B cell (primary cell): ENCODE measurements around the gene DCDC2B. TPM values are rescaled to one million over a fixed set of nuclear protein-coding genes. Genes with fewer than 3 reads are reported as not detected.

Experiments used
- ATAC-seq: fragments of 200-7000 bp; cut with Tn5 transposase; one replicate; pipeline ENCODE4 v1.10.0; 2021; ENCODE audit warnings: low read depth, mild to moderate bottlenecking, moderate number of reproducible peaks, moderate library complexity
- CTCF ChIA-PET: fragments of 350-600 bp; sonication (Branson Sonifier 250); formaldehyde crosslinking; loops from one replicate; lab custom pipeline; 2021; ENCODE audit warnings: antibody characterized with exemption, inconsistent platforms; lab: Charles Lee
- POLR2A ChIA-PET: fragments of 350-600 bp; sonication (Branson Sonifier 250); formaldehyde crosslinking; loops from one replicate; lab custom pipeline; 2021; ENCODE audit warnings: antibody characterized with exemption; lab: Charles Lee
- DNase-seq: peaks from one replicate; pipeline ENCODE4 v3.0.0; 2013
- H2AFZ ChIP-seq: 2 replicates; pipeline ENCODE4 v1.6.1; 2012; ENCODE audit warnings: mild to moderate bottlenecking, low read depth, low read length; ENCODE audit not compliant: insufficient read depth, poor library complexity, severe bottlenecking
- H3K27ac ChIP-seq, 2 donors: 1 replicate in 1 of 2; 2 replicates in 1 of 2; pipeline ENCODE4 v1.5.1; 2012 to 2013; ENCODE audit warnings: low read length in 2 of 2, mild to moderate bottlenecking in 2 of 2, moderate library complexity in 1 of 2
- H3K27me3 ChIP-seq, 4 experiments: fragments of 200-600 bp in 1 of 4; sonication (generic) in 1 of 4; replicated peaks in 1 of 4; 1 replicate in 2 of 4; 2 replicates in 2 of 4; pipeline versions ENCODE4 v1.6.1 to v1.7.0; 2013 to 2016; ENCODE audit warnings: low read length in 3 of 4, mild to moderate bottlenecking in 2 of 4, mixed read lengths in 1 of 4, moderate library complexity in 1 of 4; ENCODE audit not compliant: insufficient read depth in 4 of 4, control insufficient read depth in 3 of 4; ENCODE audit errors: control extremely low read depth in 1 of 4
- H3K36me3 ChIP-seq, 2 experiments: replicated peaks in 1 of 2; 1 replicate in 1 of 2; 2 replicates in 1 of 2; pipeline versions ENCODE4 v1.6.1 to v1.7.1; 2013; ENCODE audit warnings: low read length in 1 of 2; ENCODE audit not compliant: insufficient read depth in 2 of 2, control insufficient read depth in 1 of 2; ENCODE audit errors: control extremely low read depth in 1 of 2, extremely low read depth in 1 of 2
- H3K4me1 ChIP-seq, 2 donors: fragments of 200-600 bp in 1 of 2; sonication (generic) in 1 of 2; 1 replicate in 1 of 2; 2 replicates in 1 of 2; pipeline versions ENCODE4 v1.5.1 to v1.6.1; 2013 to 2017; ENCODE audit warnings: low read length in 2 of 2; ENCODE audit not compliant: control insufficient read depth in 2 of 2, insufficient read depth in 2 of 2
- H3K4me2 ChIP-seq: replicated peaks from 2 replicates; pipeline ENCODE3; 2012; ENCODE audit warnings: mild to moderate bottlenecking, low read depth, low read length; ENCODE audit not compliant: poor library complexity, severe bottlenecking
- H3K4me3 ChIP-seq, 5 experiments: fragments of 200-600 bp in 1 of 5; sonication (generic) in 1 of 5; 1 replicate in 3 of 5; 2 replicates in 2 of 5; pipeline versions ENCODE4 v1.5.1 to v1.7.0; 2011 to 2016; ENCODE audit warnings: low read length in 4 of 5, mild to moderate bottlenecking in 4 of 5, low read depth in 2 of 5, control low read depth in 1 of 5, moderate library complexity in 1 of 5; ENCODE audit not compliant: insufficient read depth in 1 of 5; ENCODE audit errors: control extremely low read depth in 1 of 5, extremely low read depth in 1 of 5
- H3K79me2 ChIP-seq: fragments of 200-600 bp; sonication (generic); one replicate; pipeline ENCODE4 v1.6.0; 2016; ENCODE audit warnings: low read length; ENCODE audit not compliant: control insufficient read depth, insufficient read depth
- H3K9ac ChIP-seq: fragments of 200-600 bp; sonication (generic); 2 replicates; pipeline ENCODE4 v1.6.1; 2017; ENCODE audit warnings: mild to moderate bottlenecking, low read length, moderate library complexity
- H3K9me3 ChIP-seq, 3 donors: one replicate each; pipeline versions ENCODE4 v1.6.1 to v1.7.1; 2013; ENCODE audit warnings: low read length in 2 of 3; ENCODE audit not compliant: control insufficient read depth in 2 of 3, insufficient read depth in 1 of 3; ENCODE audit errors: control extremely low read depth in 1 of 3
- H4K20me1 ChIP-seq: 2 replicates; pipeline ENCODE4 v1.6.0; 2012; ENCODE audit warnings: mild to moderate bottlenecking, low read length; ENCODE audit not compliant: insufficient read depth, control insufficient read depth, poor library complexity, severe bottlenecking
- H3K27ac Mint-ChIP-seq: one replicate; pipeline ENCODE4 v1.8.0; 2021; ENCODE audit warnings: mixed read lengths
- H3K27me3 Mint-ChIP-seq: one replicate; pipeline ENCODE4 v1.8.0; 2021; ENCODE audit warnings: mixed read lengths
- H3K4me1 Mint-ChIP-seq: one replicate; pipeline ENCODE4 v1.8.0; 2021; ENCODE audit warnings: mixed read lengths
- H3K4me3 Mint-ChIP-seq: one replicate; pipeline ENCODE4 v1.8.0; 2021; ENCODE audit warnings: mixed read lengths
- H3K9me3 Mint-ChIP-seq: one replicate; pipeline ENCODE4 v1.8.0; 2022; ENCODE audit warnings: mixed read lengths; ENCODE audit not compliant: insufficient read depth
- EZH2 ChIP-seq: IDR thresholded peaks from 2 replicates; pipeline ENCODE4 v1.6.1; 2012; ENCODE audit warnings: borderline replicate concordance, low read depth, mild to moderate bottlenecking, moderate library complexity, low read length; ENCODE audit not compliant: insufficient read depth, poor library complexity, severe bottlenecking
- WGBS: methylation state at CpG from one replicate; pipeline ENCODE4 v1.1.5; 2013; ENCODE audit warnings: missing lambda C conversion rate; ENCODE audit not compliant: insufficient coverage; 5-methylcytosine and 5-hydroxymethylcytosine counted together
- intact Hi-C: fragments of 100-400 bp; cut with micrococcal nuclease; formaldehyde crosslinking; loops from one replicate; pipeline ENCODE4 v1.10.0; 2022
- polyA plus RNA-seq: library from polyadenylated mRNA; depleted of rRNA; stranded (reverse); fragments of >200 nt; gene quantifications from 2 replicates; pipeline ENCODE4 v1.2.3, GENCODE V29; 2012
- total RNA-seq, 2 donors: library from RNA; stranded (reverse); fragments of 120-200 nt in 1 of 2; gene quantifications; 1 replicate in 1 of 2; 2 replicates in 1 of 2; pipeline versions ENCODE4 v1.2.3 to v1.2.4, GENCODE V29; 2013 to 2022
- TF ChIP-seq, protein P1 (sequence below): fragments of 200-600 bp; IDR thresholded peaks from one replicate; pipeline ENCODE4 v1.8.0; 2022; ENCODE audit warnings: antibody characterized with exemption, mild to moderate bottlenecking

DCDC2B gene
- total and polyA plus RNA-seq, 2 donors (not counting 1 experiment from before 2014, with no cell fraction given): not detected

DNA sequence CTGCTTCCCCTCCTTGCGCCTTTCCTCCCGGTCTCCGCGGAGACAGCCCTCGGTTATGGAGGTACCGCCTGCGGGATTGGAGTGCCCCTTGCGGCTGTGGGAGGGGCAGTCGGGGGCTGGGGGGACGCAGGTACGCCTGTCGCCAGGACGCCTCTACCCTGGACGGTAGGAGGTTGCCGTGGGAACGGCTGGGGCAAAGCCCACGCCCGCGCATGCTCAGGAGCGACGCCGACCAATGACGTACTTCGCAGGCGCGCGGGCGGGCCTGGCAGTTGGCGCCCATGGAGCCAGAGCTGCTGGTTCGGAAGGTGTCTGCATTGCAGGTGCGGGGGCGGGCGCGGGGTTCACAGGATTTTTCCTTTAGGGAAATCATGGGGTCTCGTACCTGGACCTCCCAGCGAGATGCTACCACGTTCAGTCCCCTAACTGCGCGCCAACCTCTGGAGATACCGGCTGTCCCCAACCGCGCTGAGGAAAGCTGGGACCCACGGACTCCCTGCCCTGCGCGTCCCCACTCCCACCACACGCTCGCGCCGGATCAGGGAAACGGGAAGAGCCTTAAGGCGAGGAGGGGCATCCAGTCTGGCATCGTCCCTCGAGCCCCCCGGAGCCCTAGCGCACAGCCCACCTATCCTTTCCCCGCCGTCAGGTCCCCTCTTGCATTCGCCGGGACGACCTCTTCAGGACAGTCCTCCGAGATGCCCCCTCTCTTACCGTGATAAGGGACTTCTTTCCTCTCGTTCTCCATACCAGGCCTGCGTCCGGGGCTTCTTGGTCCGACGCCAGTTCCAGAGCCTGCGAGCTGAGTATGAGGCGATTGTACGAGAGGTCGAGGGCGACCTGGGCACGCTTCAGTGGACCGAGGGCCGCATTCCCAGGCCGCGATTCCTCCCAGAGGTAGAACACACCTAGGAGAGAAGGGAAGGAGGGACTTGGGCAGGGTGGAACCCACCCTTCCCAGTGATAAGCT lies 3.2 kb upstream of the DCDC2B start, which contains the start of gene IQCC:
TSS of gene IQCC (plus strand) at position 271 of the 970 bp plus-strand sequence. CDS start at position 282, 11 bp downstream.
- H3K27me3 ChIP-seq: no peaks in the 10 kb centered on the region
- Mint-ChIP-seq H3K9me3 (no peaks in the 10 kb centered on the region), H3K4me1 (peaks cover 60% of the 10 kb centered on the region), H3K27ac (peak within 1 kb of the TSS; percentile 68), H3K4me3 (peak within 1 kb of the TSS; percentile 88), H3K27me3 (no peaks in the 10 kb centered on the region)
- peak; percentile 62 for ATAC-seq
- intact Hi-C loops: loop anchor here (1.0 to 10.0 kb wide), 4 partner anchors 26 to 131 kb away; partner anchors contain the start of genes HDAC1, TMEM39B and TXLNA
- peaks cover 0 to 4% (median 0%) of the 10 kb centered on the region in 3 donors for H3K9me3 ChIP-seq
- ChIA-PET CTCF (interaction anchor here (0.6 to 2.4 kb wide), 7 partner anchors 10 to 195 kb away, joined by 3 to 12 read pairs (median 4); partner anchors contain the start of gene MARCKSL1), POLR2A (interaction anchor here (0.5 to 1.2 kb wide), 8 partner anchors 9 to 317 kb away, joined by 3 to 9 read pairs (median 4); partner anchors contain the start of genes EIF3I, MARCKSL1 and TMEM234)
- no peaks in the 10 kb centered on the region for H4K20me1 ChIP-seq
- no peaks in the 10 kb centered on the region for H3K36me3 ChIP-seq
- peak within 1 kb of the TSS; percentile 76 for H2AFZ ChIP-seq
- TF ChIP-seq, protein P1, sequence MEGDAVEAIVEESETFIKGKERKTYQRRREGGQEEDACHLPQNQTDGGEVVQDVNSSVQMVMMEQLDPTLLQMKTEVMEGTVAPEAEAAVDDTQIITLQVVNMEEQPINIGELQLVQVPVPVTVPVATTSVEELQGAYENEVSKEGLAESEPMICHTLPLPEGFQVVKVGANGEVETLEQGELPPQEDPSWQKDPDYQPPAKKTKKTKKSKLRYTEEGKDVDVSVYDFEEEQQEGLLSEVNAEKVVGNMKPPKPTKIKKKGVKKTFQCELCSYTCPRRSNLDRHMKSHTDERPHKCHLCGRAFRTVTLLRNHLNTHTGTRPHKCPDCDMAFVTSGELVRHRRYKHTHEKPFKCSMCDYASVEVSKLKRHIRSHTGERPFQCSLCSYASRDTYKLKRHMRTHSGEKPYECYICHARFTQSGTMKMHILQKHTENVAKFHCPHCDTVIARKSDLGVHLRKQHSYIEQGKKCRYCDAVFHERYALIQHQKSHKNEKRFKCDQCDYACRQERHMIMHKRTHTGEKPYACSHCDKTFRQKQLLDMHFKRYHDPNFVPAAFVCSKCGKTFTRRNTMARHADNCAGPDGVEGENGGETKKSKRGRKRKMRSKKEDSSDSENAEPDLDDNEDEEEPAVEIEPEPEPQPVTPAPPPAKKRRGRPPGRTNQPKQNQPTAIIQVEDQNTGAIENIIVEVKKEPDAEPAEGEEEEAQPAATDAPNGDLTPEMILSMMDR: no peak
- no peak for TF ChIP-seq EZH2
- under 1% methylated on average over 58 of the region's 77 CpGs for WGBS
- H3K27ac ChIP-seq: peak within 1 kb of the TSS in 1 of 2 donors; percentile 46
- H3K4me3 ChIP-seq: peak within 1 kb of the TSS in 4 of 5 experiments; percentile 59 to 78 (median 62)
- DNase-seq: peak; percentile 90
- peaks cover 42 to 58% of the 10 kb centered on the region in 2 donors for H3K4me1 ChIP-seq
- peak within 1 kb of the TSS; percentile 82 for H3K4me2 ChIP-seq
- peak within 1 kb of the TSS; percentile 65 for H3K9ac ChIP-seq
- no peaks in the 10 kb centered on the region for H3K79me2 ChIP-seq
